Hepatocyte (in vitro differentiated cells): ENCODE results near the gene GRIN2D. TPM values are rescaled to one million over a fixed set of nuclear protein-coding genes. Genes with fewer than 3 reads are reported as not detected.

ENCODE experiments used
- DNase-seq: peaks from one replicate; pipeline ENCODE4 v3.0.0-alpha.2; 2016; ENCODE audit warnings: low spot score
- H2AFZ ChIP-seq: fragments of 200-600 bp; sonication (generic); 2 replicates; pipeline ENCODE4 v1.6.0; 2016; ENCODE audit warnings: antibody characterized with exemption, mild to moderate bottlenecking
- H3K27ac ChIP-seq: fragments of 200-600 bp; sonication (generic); 2 replicates; pipeline ENCODE4 v1.5.1; 2016; ENCODE audit warnings: mild to moderate bottlenecking
- H3K27me3 ChIP-seq: fragments of 200-600 bp; sonication (generic); 2 replicates; pipeline ENCODE4 v1.6.1; 2016
- H3K36me3 ChIP-seq: fragments of 200-600 bp; sonication (generic); replicated peaks from 2 replicates; pipeline ENCODE4 v1.5.1; 2016; ENCODE audit warnings: low read depth; ENCODE audit not compliant: insufficient read depth
- H3K4me1 ChIP-seq: fragments of 200-600 bp; sonication (generic); 2 replicates; pipeline ENCODE4 v1.5.1; 2016; ENCODE audit warnings: mild to moderate bottlenecking, moderate library complexity; ENCODE audit not compliant: insufficient read depth
- H3K4me2 ChIP-seq: fragments of 200-600 bp; sonication (generic); 2 replicates; pipeline ENCODE4 v1.6.0; 2016
- H3K4me3 ChIP-seq: fragments of 200-600 bp; sonication (generic); 2 replicates; pipeline ENCODE4 v1.5.1; 2016; ENCODE audit warnings: mild to moderate bottlenecking
- H3K79me2 ChIP-seq: fragments of 200-600 bp; sonication (generic); 2 replicates; pipeline ENCODE4 v1.6.0; 2017; ENCODE audit warnings: mild to moderate bottlenecking
- H3K9me2 ChIP-seq: fragments of 200-600 bp; sonication (generic); replicated peaks from 2 replicates; pipeline ENCODE4 v1.6.0; 2017; ENCODE audit warnings: mild to moderate bottlenecking; ENCODE audit not compliant: insufficient read depth
- H3K9me3 ChIP-seq: fragments of 200-600 bp; sonication (generic); 2 replicates; pipeline ENCODE4 v1.5.1; 2016; ENCODE audit warnings: low read depth, mild to moderate bottlenecking
- H4K20me1 ChIP-seq: fragments of 200-600 bp; sonication (generic); 2 replicates; pipeline ENCODE4 v1.6.0; 2016; ENCODE audit warnings: mild to moderate bottlenecking; ENCODE audit not compliant: insufficient read depth, poor library complexity, severe bottlenecking
- EZH2 ChIP-seq: fragments of 200-600 bp; sonication (generic); IDR thresholded peaks from 2 replicates; pipeline ENCODE4 v1.6.1; 2016; ENCODE audit warnings: antibody characterized with exemption, mild to moderate bottlenecking, borderline replicate concordance
- EZH2phosphoT487 ChIP-seq: fragments of 200-600 bp; sonication (generic); IDR thresholded peaks from one replicate; pipeline ENCODE4 v1.6.1; 2018; ENCODE audit warnings: antibody characterized with exemption, mild to moderate bottlenecking, low read depth, moderate library complexity; ENCODE audit not compliant: unreplicated experiment, severe bottlenecking
- WGBS: methylation state at CpG from one replicate; pipeline ENCODE4 v1.1.6; 2016; ENCODE audit warnings: low lambda C conversion rate; ENCODE audit errors: missing lambda C conversion rate; 5-methylcytosine and 5-hydroxymethylcytosine counted together
- polyA plus RNA-seq: library from polyadenylated mRNA; unstranded; fragments of >200 nt; fragmentation: Nextera tagmentation; extraction: Ambion mirVana; gene quantifications from 2 replicates; pipeline ENCODE4 v1.2.1, GENCODE V29; 2016
- total RNA-seq: library from RNA; depleted of rRNA; stranded (reverse); fragments of >200 nt; gene quantifications from 2 replicates; pipeline ENCODE4 v1.2.3, GENCODE V29; 2014
- TF ChIP-seq, protein P1 (sequence below): fragments of 200-600 bp; sonication (generic); IDR thresholded peaks from 2 replicates; pipeline ENCODE4 v1.5.1; 2016; ENCODE audit warnings: antibody characterized with exemption, mild to moderate bottlenecking; ENCODE audit not compliant: poor library complexity

GRIN2D gene
- total and polyA plus RNA-seq, 2 experiments from 2014 or later = 1.00 to 2.1 TPM

DNA sequence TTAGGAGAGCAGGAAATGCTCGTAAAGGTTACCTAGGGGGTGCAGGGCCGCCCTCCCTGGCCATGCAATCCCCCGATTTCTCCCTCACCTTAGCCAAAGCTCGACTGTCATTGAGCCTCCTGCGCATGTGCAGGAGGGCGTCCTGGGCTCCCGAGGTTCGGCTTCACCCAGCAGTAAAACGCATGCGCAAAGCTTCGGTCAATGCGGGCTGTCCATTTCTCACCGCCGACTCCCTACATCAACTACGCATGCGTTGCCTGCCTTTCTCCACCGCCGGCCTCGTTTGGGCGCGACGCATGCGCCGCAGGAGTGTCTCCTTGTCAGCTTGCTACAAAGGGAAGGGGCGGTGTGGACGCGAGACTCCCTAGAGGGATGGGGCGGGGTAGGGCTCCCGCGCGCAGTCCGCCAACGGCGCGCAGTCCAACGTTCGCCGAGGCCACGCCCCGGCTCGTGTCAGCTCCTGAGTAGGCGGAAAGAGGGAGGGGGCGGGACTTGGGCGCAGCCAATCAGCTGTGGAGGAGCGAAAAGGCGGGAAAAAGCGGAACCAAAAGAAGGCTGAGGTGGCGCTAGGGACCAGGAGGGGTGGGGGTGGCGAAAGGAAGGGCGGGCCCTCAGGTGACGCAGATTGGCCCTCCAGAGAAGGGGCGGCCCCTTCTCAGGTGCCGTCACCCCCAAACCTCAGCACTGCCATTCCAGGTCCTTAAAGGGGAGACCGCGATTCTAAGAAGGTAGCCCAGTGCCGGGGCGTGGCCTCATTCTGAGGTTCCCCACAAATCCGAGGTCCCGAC, 29.5 kb upstream of the GRIN2D start, which contains the start of the genes SYNGR4 and TMEM143:
Gene SYNGR4 (plus strand): TSS at position 558 of the 788 bp plus-strand sequence. CDS start 1,476 bp downstream, outside the sequence.
Gene TMEM143 (minus strand): TSS at position 131 of the 788 bp plus-strand sequence. CDS start 20 bp downstream, at position 111.
- Histone ChIP-seq H3K4me2 (peak within 1 kb of the TSS; percentile 83), H3K79me2 (no peaks in the 10 kb centered on the region), H3K27me3 (no peaks in the 10 kb centered on the region), H3K9me3 (no peaks in the 10 kb centered on the region), H3K27ac (peak within 1 kb of the TSS; percentile 82), H4K20me1 (no peaks in the 10 kb centered on the region), H3K4me1 (no peaks in the 10 kb centered on the region), H3K36me3 (no peaks in the 10 kb centered on the region), H2AFZ (peak within 1 kb of the TSS; percentile 69), H3K9me2 (no peaks in the 10 kb centered on the region), H3K4me3 (peak within 1 kb of the TSS; percentile 8)
- DNase-seq = peak; percentile 100
- no peak for TF ChIP-seq EZH2
- TF ChIP-seq EZH2phosphoT487 = no peak
- TF ChIP-seq, protein P1, sequence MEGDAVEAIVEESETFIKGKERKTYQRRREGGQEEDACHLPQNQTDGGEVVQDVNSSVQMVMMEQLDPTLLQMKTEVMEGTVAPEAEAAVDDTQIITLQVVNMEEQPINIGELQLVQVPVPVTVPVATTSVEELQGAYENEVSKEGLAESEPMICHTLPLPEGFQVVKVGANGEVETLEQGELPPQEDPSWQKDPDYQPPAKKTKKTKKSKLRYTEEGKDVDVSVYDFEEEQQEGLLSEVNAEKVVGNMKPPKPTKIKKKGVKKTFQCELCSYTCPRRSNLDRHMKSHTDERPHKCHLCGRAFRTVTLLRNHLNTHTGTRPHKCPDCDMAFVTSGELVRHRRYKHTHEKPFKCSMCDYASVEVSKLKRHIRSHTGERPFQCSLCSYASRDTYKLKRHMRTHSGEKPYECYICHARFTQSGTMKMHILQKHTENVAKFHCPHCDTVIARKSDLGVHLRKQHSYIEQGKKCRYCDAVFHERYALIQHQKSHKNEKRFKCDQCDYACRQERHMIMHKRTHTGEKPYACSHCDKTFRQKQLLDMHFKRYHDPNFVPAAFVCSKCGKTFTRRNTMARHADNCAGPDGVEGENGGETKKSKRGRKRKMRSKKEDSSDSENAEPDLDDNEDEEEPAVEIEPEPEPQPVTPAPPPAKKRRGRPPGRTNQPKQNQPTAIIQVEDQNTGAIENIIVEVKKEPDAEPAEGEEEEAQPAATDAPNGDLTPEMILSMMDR = no peak
- 7% methylated on average over 37 of the region's 59 CpGs for WGBS

DNA sequence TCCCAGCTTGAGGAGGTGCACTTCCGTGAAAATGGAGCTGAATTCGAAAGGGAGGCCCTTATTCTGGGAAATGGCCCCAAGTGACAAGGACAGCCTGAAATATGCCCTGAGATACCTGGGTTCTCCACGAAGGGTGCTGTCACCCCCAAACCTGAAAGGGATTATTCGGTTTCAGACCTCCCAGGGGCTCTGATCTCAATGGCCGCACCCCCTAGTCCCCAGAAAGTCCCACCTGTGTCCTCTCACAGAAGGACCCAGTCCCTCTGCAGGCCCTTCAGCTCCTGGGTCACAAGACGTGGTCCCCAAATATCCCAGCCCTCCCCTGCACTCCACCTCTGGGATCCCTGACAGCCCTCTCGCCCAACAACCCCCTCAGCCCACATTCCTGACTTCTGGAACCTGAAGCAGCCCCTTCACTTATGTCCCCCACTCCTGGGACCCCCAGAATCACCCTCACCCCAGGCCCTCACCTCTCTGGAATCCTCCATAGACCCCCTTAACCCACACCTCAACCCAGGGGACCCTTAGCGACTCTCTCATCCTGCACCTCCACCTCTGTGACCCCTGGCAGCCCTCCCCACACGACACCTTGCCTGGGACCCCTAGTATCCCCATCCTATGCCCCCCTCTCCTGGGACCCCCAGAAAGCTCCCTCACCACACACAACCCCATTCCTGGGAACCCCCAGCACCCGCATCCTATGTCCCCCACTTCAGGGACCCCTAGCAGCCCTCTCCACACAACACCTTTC, 28.7 kb upstream of the GRIN2D start:
- Histone ChIP-seq H3K4me3 (no peak overlapping the region), H3K27me3 (no peaks in the 10 kb centered on the region), H3K36me3 (no peaks in the 10 kb centered on the region), H3K9me2 (no peaks in the 10 kb centered on the region), H3K79me2 (no peaks in the 10 kb centered on the region), H3K9me3 (no peaks in the 10 kb centered on the region), H4K20me1 (no peaks in the 10 kb centered on the region), H3K4me2 (peak overlapping the region; percentile 68), H3K4me1 (no peaks in the 10 kb centered on the region), H2AFZ (peak overlapping the region; percentile 32), H3K27ac (peak overlapping the region; percentile 10)
- WGBS = 74% methylated on average over 6 of the region's 10 CpGs
- no peak for DNase-seq
- TF ChIP-seq EZH2phosphoT487 (no peak), EZH2 (no peak)
- TF ChIP-seq, protein P1 = no peak

DNA sequence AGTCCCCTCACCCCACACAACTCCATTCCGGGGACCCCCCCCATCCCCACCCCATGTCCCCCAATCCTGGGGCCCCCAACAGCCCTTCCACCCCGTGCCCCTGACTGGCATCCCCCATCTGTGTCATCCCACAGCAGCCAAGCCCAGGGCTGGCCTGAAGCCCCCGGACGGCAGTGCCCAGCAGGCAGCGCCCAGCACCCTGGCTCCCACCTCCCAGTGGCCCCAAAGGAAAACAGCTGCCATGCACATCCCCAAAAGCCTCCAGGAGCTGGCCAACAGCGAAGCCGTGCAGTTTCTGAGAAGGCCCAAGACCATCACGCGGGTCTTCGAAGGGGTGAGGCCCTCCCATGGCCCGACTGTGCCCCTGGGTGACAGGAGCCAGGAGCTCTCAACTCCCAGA, 27.9 kb upstream of the GRIN2D start:
- Histone ChIP-seq H3K9me3 (no peaks in the 10 kb centered on the region), H3K4me2 (no peak overlapping the region), H3K27ac (no peak overlapping the region), H3K27me3 (no peaks in the 10 kb centered on the region), H3K36me3 (no peaks in the 10 kb centered on the region), H4K20me1 (no peaks in the 10 kb centered on the region), H3K4me1 (no peaks in the 10 kb centered on the region), H3K9me2 (no peaks in the 10 kb centered on the region), H3K4me3 (no peak overlapping the region), H2AFZ (no peak overlapping the region), H3K79me2 (no peaks in the 10 kb centered on the region)
- TF ChIP-seq, protein P1 = no peak
- TF ChIP-seq EZH2phosphoT487 = no peak
- TF ChIP-seq EZH2 = no peak
- WGBS = 95% methylated on average over 9 of the region's 11 CpGs
- DNase-seq = no peak
